ENCODE data around the gene MRPL28. TPM values are rescaled to one million over a fixed set of nuclear protein-coding genes. Genes with fewer than 3 reads are reported as not detected.

MRPL28 gene
- total and polyA plus RNA-seq, 5 experiments from 2014 or later, result 32.4 to 66.6 (median 57.4) TPM

- peaks cover 23 to 77% (median 66%) of the 10 kb centered on the region in 4 donors for H3K4me1 Mint-ChIP-seq
- peak overlapping the region; percentile 73 to 88 (median 81) for H3K4me3 Mint-ChIP-seq
- POLR2A ChIA-PET, result interaction anchor here (1.0 to 1.8 kb wide), 10 partner anchors 11 to 91 kb away, joined by 3 to 7 read pairs (median 3); partner anchors contain the start of genes AXIN1 and FAM234A
- H3K9me3 Mint-ChIP-seq, result peaks cover 0 to 3% (median 0%) of the 10 kb centered on the region in 9 donors
- peaks cover 0 to 3% (median 0%) of the 10 kb centered on the region in 5 donors for H3K27me3 Mint-ChIP-seq
- peaks cover 0 to 7% (median 2%) of the 10 kb centered on the region in 3 donors for H3K36me3 Mint-ChIP-seq
- peak overlapping the region; percentile 70 to 98 (median 96) for H3K27ac Mint-ChIP-seq
- ATAC-seq, result no peak
- DNase-seq, result no peak
Measured at GRCh38 chr16:325375-326145, 44.8 kb downstream of the MRPL28 start.

GRCh38 chr16:324451-325334 is 45.6 kb downstream of the MRPL28 start:
- Mint-ChIP-seq H3K27me3 (peaks cover 0 to 3% (median 0%) of the 10 kb centered on the region in 5 donors), H3K36me3 (peaks cover 0 to 3% (median 2%) of the 10 kb centered on the region in 3 donors), H3K4me1 (peaks cover 26 to 77% (median 66%) of the 10 kb centered on the region in 4 donors), H3K27ac (peak overlapping the region; percentile 70 to 98 (median 96)), H3K9me3 (peaks cover 0 to 3% (median 0%) of the 10 kb centered on the region in 9 donors), H3K4me3 (peak overlapping the region; percentile 73 to 88 (median 81))
- POLR2A ChIA-PET, result interaction anchor here (0.6 to 1.8 kb wide), 16 partner anchors 11 to 222 kb away, joined by 3 to 7 read pairs (median 4); partner anchors contain the start of genes AXIN1, FAM234A and LUC7L
- ATAC-seq, result peak; percentile 83 to 88
- DNase-seq, result peak; percentile 54 to 94 (median 88)

- POLR2A ChIA-PET, result interaction anchor here (0.7 to 1.8 kb wide), 8 partner anchors 19 to 95 kb away, joined by 4 to 7 read pairs (median 4); partner anchors contain the start of genes AXIN1, FAM234A and LUC7L
- H3K36me3 Mint-ChIP-seq, result peaks cover 0 to 5% (median 5%) of the 10 kb centered on the region in 3 donors
- DNase-seq (no peak), ATAC-seq (no peak)
- peaks cover 29 to 80% (median 70%) of the 10 kb centered on the region in 4 donors for H3K4me1 Mint-ChIP-seq
- H3K4me3 Mint-ChIP-seq, result peak overlapping the region; percentile 73 to 88 (median 81)
- peak overlapping the region; percentile 74 to 98 (median 96) for H3K27ac Mint-ChIP-seq
- peaks cover 0 to 3% (median 0%) of the 10 kb centered on the region in 9 donors for H3K9me3 Mint-ChIP-seq
- H3K27me3 Mint-ChIP-seq, result peaks cover 0 to 3% (median 0%) of the 10 kb centered on the region in 5 donors
Measured at GRCh38 chr16:324201-324450, 46.2 kb downstream of the MRPL28 start.

GRCh38 chr16:322476-323143 is 47.7 kb downstream of the MRPL28 start:
- Mint-ChIP-seq H3K9me3 (peaks cover 0 to 3% (median 0%) of the 10 kb centered on the region in 9 donors), H3K27me3 (peaks cover 0 to 3% (median 0%) of the 10 kb centered on the region in 5 donors), H3K36me3 (peaks cover 0 to 13% (median 8%) of the 10 kb centered on the region in 3 donors), H3K4me3 (peak overlapping the region in 7 of 10 donors; percentile 10 to 76 (median 45)), H3K27ac (peak overlapping the region in 9 of 10 donors; percentile 75 to 98 (median 96)), H3K4me1 (peaks cover 35 to 87% (median 76%) of the 10 kb centered on the region in 4 donors)
- ATAC-seq (no peak), DNase-seq (no peak)
- POLR2A ChIA-PET, result interaction anchor here (0.6 to 1.7 kb wide), 3 partner anchors 17 to 32 kb away, joined by 3 to 5 read pairs (median 3); partner anchors contain the start of gene AXIN1

- Mint-ChIP-seq H3K27ac (peak overlapping the region; percentile 75 to 98 (median 93)), H3K4me1 (peaks cover 36 to 84% (median 75%) of the 10 kb centered on the region in 4 donors), H3K36me3 (peaks cover 0 to 18% (median 8%) of the 10 kb centered on the region in 3 donors), H3K27me3 (peaks cover 0 to 3% (median 0%) of the 10 kb centered on the region in 5 donors), H3K9me3 (peaks cover 0 to 3% (median 0%) of the 10 kb centered on the region in 9 donors), H3K4me3 (peak overlapping the region in 6 of 10 donors; percentile 22 to 70 (median 34))
- DNase-seq, result peak in 1 of 10 donors; percentile 23
- no peak for ATAC-seq
- POLR2A ChIA-PET, result interaction anchor here (0.8 to 1.7 kb wide), 3 partner anchors 31 to 92 kb away, joined by 3 to 5 read pairs (median 4); partner anchors contain the start of gene AXIN1
Measured at GRCh38 chr16:321532-321931, 48.8 kb downstream of the MRPL28 start.

- DNase-seq, result no peak
- Mint-ChIP-seq H3K36me3 (peaks cover 0 to 19% (median 8%) of the 10 kb centered on the region in 3 donors), H3K27ac (peak overlapping the region; percentile 29 to 94 (median 88)), H3K9me3 (peaks cover 0 to 3% (median 0%) of the 10 kb centered on the region in 9 donors), H3K4me1 (peaks cover 34 to 79% (median 71%) of the 10 kb centered on the region in 4 donors), H3K4me3 (peak overlapping the region in 8 of 10 donors; percentile 2 to 81 (median 58)), H3K27me3 (peaks cover 0 to 3% (median 0%) of the 10 kb centered on the region in 5 donors)
- POLR2A ChIA-PET, result no interaction called here
- ATAC-seq, result no peak
Measured at GRCh38 chr16:320206-320605, 50.1 kb downstream of the MRPL28 start.

- Mint-ChIP-seq H3K27ac (peak overlapping the region in 4 of 10 donors; percentile 19 to 94 (median 59)), H3K4me1 (peaks cover 28 to 75% (median 61%) of the 10 kb centered on the region in 4 donors), H3K27me3 (no peaks in the 10 kb centered on the region), H3K4me3 (no peak overlapping the region), H3K9me3 (no peaks in the 10 kb centered on the region), H3K36me3 (peaks cover 0 to 34% (median 6%) of the 10 kb centered on the region in 3 donors)
- ATAC-seq (no peak), DNase-seq (no peak)
- POLR2A ChIA-PET, result interaction anchor here (0.7 kb wide), 1 partner anchor 9 kb away, joined by 4 read pairs; no protein-coding TSS in a partner anchor
Measured at GRCh38 chr16:318628-319027, 51.7 kb downstream of the MRPL28 start.

- no peaks in the 10 kb centered on the region for H3K27me3 Mint-ChIP-seq
- peaks cover 25 to 74% (median 52%) of the 10 kb centered on the region in 4 donors for H3K4me1 Mint-ChIP-seq
- H3K9me3 Mint-ChIP-seq, result no peaks in the 10 kb centered on the region
- peak overlapping the region in 1 of 10 donors; percentile 50 for H3K4me3 Mint-ChIP-seq
- POLR2A ChIA-PET, result no interaction called here
- H3K36me3 Mint-ChIP-seq, result peaks cover 0 to 41% (median 6%) of the 10 kb centered on the region in 3 donors
- ATAC-seq (no peak), DNase-seq (no peak)
- peak overlapping the region in 5 of 10 donors; percentile 20 to 42 (median 25) for H3K27ac Mint-ChIP-seq
Measured at GRCh38 chr16:317583-317982, 52.8 kb downstream of the MRPL28 start.

Other genes with a start within 250 kb of the MRPL28 start
- gene NPRL3, start 231.9 kb downstream of the MRPL28 start, total RNA-seq, result 10 to 100 TPM; 40.7 to 41.3 TPM
- gene NPRL3, start 231.9 kb downstream of the MRPL28 start, polyA plus RNA-seq, result 10 to 100 TPM in 2 of 3 donors, 1 to 10 TPM in 1; 5.9 to 16.2 (median 13.1) TPM
- gene HBZ, start 217.9 kb downstream of the MRPL28 start, total RNA-seq, result not detected
- not detected for gene HBZ, start 217.9 kb downstream of the MRPL28 start, polyA plus RNA-seq
- not detected for gene HBM, start 204.6 kb downstream of the MRPL28 start, total RNA-seq
- not detected for gene HBM, start 204.6 kb downstream of the MRPL28 start, polyA plus RNA-seq
- gene HBA2, start 197.7 kb downstream of the MRPL28 start, total RNA-seq, result not detected
- gene HBA2, start 197.7 kb downstream of the MRPL28 start, polyA plus RNA-seq, result 1 to 10 TPM in 1 of 3 donors, under 1 TPM in 1, not detected in 1; 0.89 to 8.6 TPM
- not detected for gene HBA1, start 193.9 kb downstream of the MRPL28 start, total RNA-seq
- gene HBA1, start 193.9 kb downstream of the MRPL28 start, polyA plus RNA-seq, result 1 to 10 TPM in 1 of 3 donors, not detected in 2; 1.7 TPM
- not detected for gene HBQ1, start 190.1 kb downstream of the MRPL28 start, total RNA-seq
- under 1 TPM in 1 of 3 donors, not detected in 2; 0.71 TPM for gene HBQ1, start 190.1 kb downstream of the MRPL28 start, polyA plus RNA-seq
- gene LUC7L, start 141.1 kb downstream of the MRPL28 start, total RNA-seq, result 100 to 1,000 TPM; 193 to 194 TPM
- gene LUC7L, start 141.1 kb downstream of the MRPL28 start, polyA plus RNA-seq, result 10 to 100 TPM in 1 of 3 donors, 1 to 10 TPM in 2; 4.5 to 11.9 (median 7.2) TPM
- gene FAM234A, start 135.7 kb downstream of the MRPL28 start, total RNA-seq, result 10 to 100 TPM; 36.7 to 46.5 TPM
- gene FAM234A, start 135.7 kb downstream of the MRPL28 start, polyA plus RNA-seq, result 10 to 100 TPM; 18.8 to 46.4 (median 34.4) TPM
- gene RGS11, start 94.6 kb downstream of the MRPL28 start, total RNA-seq, result not detected
- gene RGS11, start 94.6 kb downstream of the MRPL28 start, polyA plus RNA-seq, result not detected
- under 1 TPM in 1 of 2 experiments, not detected in 1; 0.68 TPM for gene ARHGDIG, start 89.9 kb downstream of the MRPL28 start, total RNA-seq
- not detected for gene ARHGDIG, start 89.9 kb downstream of the MRPL28 start, polyA plus RNA-seq
- gene PDIA2, start 87.4 kb downstream of the MRPL28 start, total RNA-seq, result under 1 TPM in 1 of 2 experiments, not detected in 1; 0.44 TPM
- not detected for gene PDIA2, start 87.4 kb downstream of the MRPL28 start, polyA plus RNA-seq
- gene AXIN1, start 17.8 kb downstream of the MRPL28 start, total RNA-seq, result 10 to 100 TPM; 40.7 to 44.0 TPM
- gene AXIN1, start 17.8 kb downstream of the MRPL28 start, polyA plus RNA-seq, result 1 to 10 TPM; 1.6 to 4.1 (median 2.2) TPM
- 10 to 100 TPM; 80.1 to 80.4 TPM for gene PGAP6, start 11.4 kb upstream of the MRPL28 start, total RNA-seq
- 10 to 100 TPM; 19.5 to 38.1 (median 22.0) TPM for gene PGAP6, start 11.4 kb upstream of the MRPL28 start, polyA plus RNA-seq
- 10 to 100 TPM; 29.7 to 33.2 TPM for gene NME4, start 26.7 kb upstream of the MRPL28 start, total RNA-seq
- 10 to 100 TPM; 38.9 to 61.9 (median 60.7) TPM for gene NME4, start 26.7 kb upstream of the MRPL28 start, polyA plus RNA-seq
- 10 to 100 TPM in 1 of 2 experiments, 1 to 10 TPM in 1; 8.5 to 10.8 TPM for gene DECR2, start 31.3 kb upstream of the MRPL28 start, total RNA-seq
- gene DECR2, start 31.3 kb upstream of the MRPL28 start, polyA plus RNA-seq, result 10 to 100 TPM in 1 of 3 donors, 1 to 10 TPM in 2; 7.4 to 12.2 (median 8.5) TPM
- gene RAB11FIP3, start 55.1 kb upstream of the MRPL28 start, total RNA-seq, result 10 to 100 TPM; 43.8 to 49.7 TPM
- gene RAB11FIP3, start 55.1 kb upstream of the MRPL28 start, polyA plus RNA-seq, result 1 to 10 TPM; 1.3 to 5.0 (median 2.2) TPM
- 10 to 100 TPM; 63.1 to 63.2 TPM for gene CAPN15, start 157.2 kb upstream of the MRPL28 start, total RNA-seq
- gene CAPN15, start 157.2 kb upstream of the MRPL28 start, polyA plus RNA-seq, result 1 to 10 TPM; 5.5 to 7.9 (median 6.0) TPM
- gene PRR35, start 189.9 kb upstream of the MRPL28 start, total RNA-seq, result not detected
- not detected for gene PRR35, start 189.9 kb upstream of the MRPL28 start, polyA plus RNA-seq
- gene NHLRC4, start 196.5 kb upstream of the MRPL28 start, total RNA-seq, result 1 to 10 TPM; 4.7 to 5.3 TPM
- gene NHLRC4, start 196.5 kb upstream of the MRPL28 start, polyA plus RNA-seq, result 1 to 10 TPM; 1.5 to 3.3 (median 1.7) TPM
- 10 to 100 TPM; 55.8 to 59.0 TPM for gene PIGQ, start 199.4 kb upstream of the MRPL28 start, total RNA-seq
- 10 to 100 TPM in 1 of 3 donors, 1 to 10 TPM in 2; 8.8 to 13.4 (median 9.3) TPM for gene PIGQ, start 199.4 kb upstream of the MRPL28 start, polyA plus RNA-seq
- 10 to 100 TPM; 18.6 to 19.9 TPM for gene RAB40C, start 219.5 kb upstream of the MRPL28 start, total RNA-seq
- 10 to 100 TPM in 1 of 3 donors, 1 to 10 TPM in 2; 5.8 to 14.6 (median 6.2) TPM for gene RAB40C, start 219.5 kb upstream of the MRPL28 start, polyA plus RNA-seq